OCI-LY3 (cell line): Measurements from ENCODE around the gene NUCKS1.

Experiments used
- H2AFZ ChIP-seq: fragments of 200-600, 300-600 bp; shearing (Covaris generic); 2 replicates; pipeline ENCODE4 v1.6.0; 2014; ENCODE audit warnings: antibody characterized with exemption, low read depth, low read length
- H3K27ac ChIP-seq: fragments of 200-600, 300-600 bp; sonication (generic); 2 replicates; pipeline ENCODE4 v1.5.1; 2014; ENCODE audit warnings: mild to moderate bottlenecking, low read length, moderate library complexity, mixed read lengths
- H3K27me3 ChIP-seq: fragments of 200-600, 300-600 bp; sonication (generic); 2 replicates; pipeline ENCODE4 v1.6.1; 2014; ENCODE audit warnings: low read depth, low read length, mixed read lengths
- H3K36me3 ChIP-seq: fragments of 200-600, 300-600 bp; sonication (generic); replicated peaks from 2 replicates; pipeline ENCODE3; 2014; ENCODE audit warnings: low read depth, low read length, mixed read lengths
- H3K4me1 ChIP-seq: fragments of 300-600, 200-600 bp; sonication (generic); 2 replicates; pipeline ENCODE4 v1.6.1; 2014; ENCODE audit warnings: low read length, mixed read lengths
- H3K4me2 ChIP-seq: fragments of 200-600, 300-600 bp; sonication (generic); 2 replicates; pipeline ENCODE4 v1.6.1; 2014; ENCODE audit warnings: low read length, mixed read lengths
- H3K4me3 ChIP-seq: fragments of 300-600, 200-600 bp; sonication (generic); 2 replicates; pipeline ENCODE4 v1.5.1; 2014; ENCODE audit warnings: antibody characterized with exemption, mild to moderate bottlenecking, low read length, moderate library complexity
- H3K79me2 ChIP-seq: fragments of 300-600, 200-600 bp; shearing (Covaris generic); 2 replicates; pipeline ENCODE4 v1.6.1; 2014; ENCODE audit warnings: mild to moderate bottlenecking, low read length, mixed read lengths
- H3K9ac ChIP-seq: fragments of 300-600, 200-600 bp; shearing (Covaris generic); 2 replicates; pipeline ENCODE4 v1.6.0; 2014; ENCODE audit warnings: mild to moderate bottlenecking, low read length, moderate library complexity
- H3K9me3 ChIP-seq: fragments of 200-600, 300-600 bp; shearing (Covaris generic); 2 replicates; pipeline ENCODE4 v1.6.1; 2014; ENCODE audit warnings: low read length, mixed read lengths; ENCODE audit not compliant: insufficient read depth
- H4K20me1 ChIP-seq: fragments of 200-600, 300-600 bp; sonication (generic); 2 replicates; pipeline ENCODE4 v1.6.1; 2016; ENCODE audit warnings: low read length, mixed read lengths; ENCODE audit not compliant: insufficient read depth
- CTCF ChIP-seq: fragments of 200-600, 300-600 bp; sonication (generic); IDR thresholded peaks from 2 replicates; pipeline ENCODE4 v1.5.1; 2014; ENCODE audit warnings: antibody characterized with exemption, low read length, low read depth
- EZH2phosphoT487 ChIP-seq: fragments of 200-600 bp; shearing (Covaris generic); IDR thresholded peaks from 2 replicates; pipeline ENCODE4 v1.6.1; 2018; ENCODE audit warnings: antibody characterized with exemption, mixed run types, low read depth

Gene NUCKS1

GRCh38 chr1:205766038-205766437, 16.1 kb upstream of the NUCKS1 start:
- no peaks in the 10 kb centered on the region for H3K9me3 ChIP-seq
- H3K27me3 ChIP-seq: no peaks in the 10 kb centered on the region
- peaks cover 67% of the 10 kb centered on the region for H3K79me2 ChIP-seq
- H4K20me1 ChIP-seq: no peaks in the 10 kb centered on the region
- H3K4me2 ChIP-seq: peak overlapping the region; percentile 89
- peaks cover 46% of the 10 kb centered on the region for H3K36me3 ChIP-seq
- no peak overlapping the region for H2AFZ ChIP-seq
- H3K4me3 ChIP-seq: no peak overlapping the region
- H3K4me1 ChIP-seq: peaks cover 75% of the 10 kb centered on the region
- peak overlapping the region; percentile 91 for H3K27ac ChIP-seq
- H3K9ac ChIP-seq: peak overlapping the region; percentile 74; the same call in 1 of the 2 replicates
- TF ChIP-seq EZH2phosphoT487 (no peak), CTCF (no peak)

GRCh38 chr1:205764578-205764977, 14.6 kb upstream of the NUCKS1 start:
- H3K4me2 ChIP-seq: peak overlapping the region; percentile 48
- H3K27ac ChIP-seq: peak overlapping the region; percentile 91
- peaks cover 38% of the 10 kb centered on the region for H3K36me3 ChIP-seq
- no peak overlapping the region for H2AFZ ChIP-seq
- no peaks in the 10 kb centered on the region for H4K20me1 ChIP-seq
- peaks cover 52% of the 10 kb centered on the region for H3K79me2 ChIP-seq
- peak overlapping the region; percentile 56 for H3K9ac ChIP-seq
- no peaks in the 10 kb centered on the region for H3K9me3 ChIP-seq
- no peak for TF ChIP-seq CTCF
- TF ChIP-seq EZH2phosphoT487: no peak
- peak overlapping the region; percentile 4; the same call in 1 of the 2 replicates for H3K4me3 ChIP-seq
- no peaks in the 10 kb centered on the region for H3K27me3 ChIP-seq
- peaks cover 67% of the 10 kb centered on the region for H3K4me1 ChIP-seq

- Histone ChIP-seq H2AFZ (no peak overlapping the region), H3K27ac (peak overlapping the region; percentile 91), H3K4me2 (peak overlapping the region; percentile 48), H3K27me3 (no peaks in the 10 kb centered on the region), H3K9ac (peak overlapping the region; percentile 56), H4K20me1 (no peaks in the 10 kb centered on the region), H3K36me3 (peaks cover 34% of the 10 kb centered on the region), H3K9me3 (no peaks in the 10 kb centered on the region), H3K4me1 (peaks cover 63% of the 10 kb centered on the region), H3K4me3 (peak overlapping the region; percentile 4; the same call in 1 of the 2 replicates), H3K79me2 (peaks cover 46% of the 10 kb centered on the region)
- TF ChIP-seq EZH2phosphoT487 (no peak), CTCF (no peak)
Measured at GRCh38 chr1:205763980-205764379, 14.0 kb upstream of the NUCKS1 start.

- no peak overlapping the region for H3K4me3 ChIP-seq
- H3K79me2 ChIP-seq: peaks cover 16% of the 10 kb centered on the region
- H4K20me1 ChIP-seq: no peaks in the 10 kb centered on the region
- H3K36me3 ChIP-seq: peaks cover 24% of the 10 kb centered on the region
- no peak overlapping the region for H2AFZ ChIP-seq
- H3K9ac ChIP-seq: no peak overlapping the region
- TF ChIP-seq EZH2phosphoT487 (no peak), CTCF (no peak)
- peaks cover 32% of the 10 kb centered on the region for H3K4me1 ChIP-seq
- H3K27me3 ChIP-seq: no peaks in the 10 kb centered on the region
- no peaks in the 10 kb centered on the region for H3K9me3 ChIP-seq
- H3K27ac ChIP-seq: no peak overlapping the region
- no peak overlapping the region for H3K4me2 ChIP-seq
Measured at GRCh38 chr1:205760606-205761005, 10.6 kb upstream of the NUCKS1 start.
